CD14-positive monocyte (primary cell): ENCODE measurements around the gene DHODH. TPM values are rescaled to one million over a fixed set of nuclear protein-coding genes. Genes with fewer than 3 reads are reported as not detected.

Experiments used
- DNase-seq, 3 donors: peaks; one replicate each; pipeline ENCODE4 v3.0.0-alpha.2; 2011 to 2022
- H2AFZ ChIP-seq: 2 replicates; pipeline ENCODE4 v1.6.0; 2012; ENCODE audit warnings: mild to moderate bottlenecking, low read depth, low read length, inconsistent platforms; ENCODE audit not compliant: insufficient read depth, poor library complexity, severe bottlenecking
- H3K27ac ChIP-seq, 2 donors: 1 replicate in 1 of 2; 2 replicates in 1 of 2; pipeline ENCODE4 v1.5.1; 2012 to 2013; ENCODE audit warnings: low read length in 2 of 2, control low read depth in 1 of 2, inconsistent platforms in 1 of 2, low read depth in 1 of 2, mild to moderate bottlenecking in 1 of 2
- H3K27me3 ChIP-seq, 2 donors: one replicate each; pipeline versions ENCODE4 v1.6.0 to v1.6.1; 2011 to 2013; ENCODE audit warnings: low read length in 2 of 2; ENCODE audit not compliant: control insufficient read depth in 2 of 2, insufficient read depth in 2 of 2
- H3K36me3 ChIP-seq, 2 donors: replicated peaks in 1 of 2; 1 replicate in 1 of 2; 2 replicates in 1 of 2; pipeline versions ENCODE4 v1.5.1 to v1.6.1; 2012 to 2013; ENCODE audit warnings: low read length in 2 of 2, control low read depth in 1 of 2, inconsistent platforms in 1 of 2, mild to moderate bottlenecking in 1 of 2; ENCODE audit not compliant: insufficient read depth in 2 of 2, control insufficient read depth in 1 of 2
- H3K4me1 ChIP-seq, 2 donors: 1 replicate in 1 of 2; 2 replicates in 1 of 2; pipeline versions ENCODE4 v1.5.1 to v1.6.1; 2012 to 2013; ENCODE audit warnings: low read length in 2 of 2, control low read depth in 1 of 2, inconsistent platforms in 1 of 2, mild to moderate bottlenecking in 1 of 2, moderate library complexity in 1 of 2; ENCODE audit not compliant: insufficient read depth in 2 of 2, control insufficient read depth in 1 of 2
- H3K4me2 ChIP-seq: replicated peaks from 2 replicates; pipeline ENCODE3; 2012; ENCODE audit warnings: low read length, moderate library complexity, mild to moderate bottlenecking; ENCODE audit not compliant: poor library complexity, severe bottlenecking; ENCODE audit errors: extremely low read depth
- H3K4me3 ChIP-seq, 3 experiments: fragments of 200-600 bp in 1 of 3; sonication (generic) in 1 of 3; replicated peaks in 1 of 3; 1 replicate in 2 of 3; 2 replicates in 1 of 3; pipeline ENCODE4 v1.5.1; 2011 to 2013; ENCODE audit warnings: low read length in 3 of 3, mild to moderate bottlenecking in 3 of 3, control low read depth in 2 of 3, low read depth in 2 of 3, inconsistent platforms in 1 of 3, moderate library complexity in 1 of 3
- H3K79me2 ChIP-seq: 2 replicates; pipeline ENCODE4 v1.6.0; 2012; ENCODE audit warnings: mild to moderate bottlenecking, control low read depth, inconsistent platforms, low read length, moderate library complexity; ENCODE audit not compliant: insufficient read depth
- H3K9ac ChIP-seq: 2 replicates; pipeline ENCODE4 v1.6.0; 2017; ENCODE audit warnings: low read length, mild to moderate bottlenecking; ENCODE audit not compliant: insufficient read depth, poor library complexity, severe bottlenecking
- H3K9me3 ChIP-seq, 2 donors: replicated peaks in 1 of 2; 1 replicate in 1 of 2; 2 replicates in 1 of 2; pipeline versions ENCODE4 v1.5.1 to v1.6.1; 2012 to 2013; ENCODE audit warnings: low read length in 2 of 2, control low read depth in 1 of 2; ENCODE audit not compliant: control insufficient read depth in 1 of 2, insufficient read depth in 1 of 2
- H4K20me1 ChIP-seq: 2 replicates; pipeline ENCODE4 v1.6.0; 2012; ENCODE audit warnings: mild to moderate bottlenecking, low read length, control low read depth, moderate library complexity; ENCODE audit not compliant: insufficient read depth
- H3K27ac Mint-ChIP-seq, 7 donors: one replicate each; pipeline ENCODE4 v1.8.0; 2020; ENCODE audit warnings: mild to moderate bottlenecking in 7 of 7, mixed read lengths in 7 of 7, moderate library complexity in 6 of 7, inconsistent platforms in 2 of 7
- H3K27me3 Mint-ChIP-seq, 3 donors: one replicate each; pipeline ENCODE4 v1.8.0; 2021 to 2022; ENCODE audit warnings: low read depth in 3 of 3, mild to moderate bottlenecking in 3 of 3, mixed read lengths in 3 of 3, moderate library complexity in 3 of 3, inconsistent platforms in 1 of 3
- H3K36me3 Mint-ChIP-seq, 2 donors: one replicate each; pipeline ENCODE4 v1.8.0; 2020; ENCODE audit warnings: mixed read lengths in 2 of 2, inconsistent platforms in 1 of 2, mild to moderate bottlenecking in 1 of 2
- H3K4me1 Mint-ChIP-seq: one replicate; pipeline ENCODE4 v1.8.0; 2020; ENCODE audit warnings: mild to moderate bottlenecking, mixed read lengths
- H3K4me3 Mint-ChIP-seq, 2 donors: one replicate each; pipeline ENCODE4 v1.8.0; 2020; ENCODE audit warnings: mild to moderate bottlenecking in 2 of 2, mixed read lengths in 2 of 2, moderate library complexity in 1 of 2
- H3K9me3 Mint-ChIP-seq, 7 donors: one replicate each; pipeline ENCODE4 v1.8.0; 2020 to 2022; ENCODE audit warnings: mixed read lengths in 7 of 7, mild to moderate bottlenecking in 6 of 7, moderate library complexity in 6 of 7, inconsistent platforms in 2 of 7
- WGBS: methylation state at CpG from one replicate; pipeline ENCODE4 v1.1.5; 2013; ENCODE audit warnings: missing lambda C conversion rate; ENCODE audit not compliant: insufficient coverage; 5-methylcytosine and 5-hydroxymethylcytosine counted together
- intact Hi-C, 2 donors: fragments of 100-400 bp; cut with micrococcal nuclease; formaldehyde crosslinking; loops; one replicate each; pipeline versions ENCODE4 v1.15.0 to v1.15.1; 2023
- polyA plus RNA-seq, 3 donors: library from polyadenylated mRNA; depleted of rRNA in 1 of 3; unstranded in 2 of 3; stranded (reverse) in 1 of 3; fragments of 300-500 nt in 2 of 3; fragments of >200 nt in 1 of 3; fragmentation: Illumina TruSeq in 2 of 3; gene quantifications; 1 replicate in 2 of 3; 2 replicates in 1 of 3; pipeline ENCODE4 v1.2.3, GENCODE V29; 2012 to 2021
- TF ChIP-seq, protein P1 (sequence below): fragments of 200-600 bp; IDR thresholded peaks from one replicate; pipeline ENCODE4 v1.8.0; 2022; ENCODE audit warnings: antibody characterized with exemption, mild to moderate bottlenecking

The DHODH gene
- polyA plus RNA-seq, 3 donors, result 2.2 to 3.8 (median 2.4) TPM

DNA sequence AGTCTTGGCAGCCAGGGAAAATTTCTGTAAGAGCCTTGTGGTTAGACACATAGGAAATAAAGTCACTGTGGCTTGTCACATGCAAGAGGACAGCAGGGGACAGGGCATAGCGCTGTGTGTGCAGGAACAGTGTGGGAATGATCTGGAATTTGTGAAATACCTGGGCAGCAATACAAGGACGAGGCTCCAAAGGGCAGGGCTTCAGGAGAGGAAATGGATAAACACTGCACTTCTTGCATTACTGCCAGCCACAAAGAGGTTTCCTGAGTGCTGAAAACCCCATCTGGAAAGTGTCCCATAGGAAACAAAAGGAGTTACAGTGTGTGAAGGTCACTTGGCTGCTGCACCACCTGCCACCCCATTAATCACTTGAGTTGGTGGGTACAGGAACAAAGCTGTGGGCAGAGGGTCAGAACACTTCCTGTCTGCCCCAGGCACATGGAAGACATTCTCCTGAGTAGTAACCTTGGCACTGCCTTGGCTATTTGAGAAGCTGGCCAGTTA lies 33.7 kb downstream of the DHODH start:
- H3K36me3 ChIP-seq, result no peaks in the 10 kb centered on the region
- peaks cover 0 to 5% (median 0%) of the 10 kb centered on the region in 7 donors for H3K9me3 Mint-ChIP-seq
- H2AFZ ChIP-seq, result no peak overlapping the region
- H4K20me1 ChIP-seq, result no peaks in the 10 kb centered on the region
- no peak overlapping the region for H3K27ac Mint-ChIP-seq
- no peak for DNase-seq
- no peak overlapping the region for H3K27ac ChIP-seq
- peaks cover 10% of the 10 kb centered on the region for H3K4me1 Mint-ChIP-seq
- H3K9ac ChIP-seq, result no peak overlapping the region
- no peak overlapping the region for H3K4me3 ChIP-seq
- WGBS, result 0% methylated on average over 2 of the region's 2 CpGs
- H3K4me1 ChIP-seq, result no peaks in the 10 kb centered on the region
- intact Hi-C loops, result no loop called here
- H3K79me2 ChIP-seq, result no peaks in the 10 kb centered on the region
- H3K36me3 Mint-ChIP-seq, result peaks cover 8 to 12% of the 10 kb centered on the region in 2 donors
- TF ChIP-seq, protein P1, sequence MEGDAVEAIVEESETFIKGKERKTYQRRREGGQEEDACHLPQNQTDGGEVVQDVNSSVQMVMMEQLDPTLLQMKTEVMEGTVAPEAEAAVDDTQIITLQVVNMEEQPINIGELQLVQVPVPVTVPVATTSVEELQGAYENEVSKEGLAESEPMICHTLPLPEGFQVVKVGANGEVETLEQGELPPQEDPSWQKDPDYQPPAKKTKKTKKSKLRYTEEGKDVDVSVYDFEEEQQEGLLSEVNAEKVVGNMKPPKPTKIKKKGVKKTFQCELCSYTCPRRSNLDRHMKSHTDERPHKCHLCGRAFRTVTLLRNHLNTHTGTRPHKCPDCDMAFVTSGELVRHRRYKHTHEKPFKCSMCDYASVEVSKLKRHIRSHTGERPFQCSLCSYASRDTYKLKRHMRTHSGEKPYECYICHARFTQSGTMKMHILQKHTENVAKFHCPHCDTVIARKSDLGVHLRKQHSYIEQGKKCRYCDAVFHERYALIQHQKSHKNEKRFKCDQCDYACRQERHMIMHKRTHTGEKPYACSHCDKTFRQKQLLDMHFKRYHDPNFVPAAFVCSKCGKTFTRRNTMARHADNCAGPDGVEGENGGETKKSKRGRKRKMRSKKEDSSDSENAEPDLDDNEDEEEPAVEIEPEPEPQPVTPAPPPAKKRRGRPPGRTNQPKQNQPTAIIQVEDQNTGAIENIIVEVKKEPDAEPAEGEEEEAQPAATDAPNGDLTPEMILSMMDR, result no peak
- no peaks in the 10 kb centered on the region for H3K9me3 ChIP-seq
- peaks cover 0 to 5% (median 2%) of the 10 kb centered on the region in 3 donors for H3K27me3 Mint-ChIP-seq
- no peak overlapping the region for H3K4me3 Mint-ChIP-seq
- no peak overlapping the region for H3K4me2 ChIP-seq
- no peaks in the 10 kb centered on the region for H3K27me3 ChIP-seq

DNA sequence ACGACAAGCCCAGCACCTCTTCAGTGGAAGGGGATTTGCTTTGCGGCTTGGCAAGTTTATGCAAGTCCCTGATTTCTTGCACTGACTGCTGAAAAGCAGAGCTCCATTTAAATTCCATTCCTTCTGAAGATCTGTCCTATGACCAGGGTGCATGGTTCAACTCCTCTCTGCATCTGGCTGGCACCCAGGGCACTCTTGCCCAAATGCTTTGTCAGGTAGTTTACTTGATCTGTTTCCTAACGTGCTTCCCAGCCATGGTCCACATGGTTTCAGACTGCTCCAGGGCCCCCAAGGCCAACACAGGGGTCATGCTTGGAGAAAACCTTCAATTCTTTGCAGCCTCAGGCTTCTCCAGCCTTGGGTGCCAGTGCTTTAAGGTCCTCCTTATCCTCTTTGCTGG lies 34.5 kb downstream of the DHODH start:
- DNase-seq, result no peak
- H3K4me3 ChIP-seq, result no peak overlapping the region
- H3K9me3 ChIP-seq, result no peaks in the 10 kb centered on the region
- H3K9ac ChIP-seq, result no peak overlapping the region
- Mint-ChIP-seq H3K36me3 (peaks cover 8 to 12% of the 10 kb centered on the region in 2 donors), H3K9me3 (peaks cover 0 to 8% (median 3%) of the 10 kb centered on the region in 7 donors), H3K4me1 (peaks cover 10% of the 10 kb centered on the region), H3K27me3 (peaks cover 0 to 3% (median 2%) of the 10 kb centered on the region in 3 donors), H3K4me3 (no peak overlapping the region), H3K27ac (no peak overlapping the region)
- H3K27ac ChIP-seq, result no peak overlapping the region
- WGBS, result 93% methylated on average over 3 of the region's 3 CpGs
- no peaks in the 10 kb centered on the region for H3K4me1 ChIP-seq
- no peak overlapping the region for H3K4me2 ChIP-seq
- H4K20me1 ChIP-seq, result no peaks in the 10 kb centered on the region
- intact Hi-C loops, result no loop called here
- no peak overlapping the region for H2AFZ ChIP-seq
- no peaks in the 10 kb centered on the region for H3K79me2 ChIP-seq
- no peaks in the 10 kb centered on the region for H3K27me3 ChIP-seq
- no peaks in the 10 kb centered on the region for H3K36me3 ChIP-seq
- TF ChIP-seq, protein P1, result no peak
